Naive thymus-derived CD4-positive, alpha-beta T cell (primary cell): Measurements from ENCODE around the gene CAP1. TPM values are rescaled to one million over a fixed set of nuclear protein-coding genes. Genes with fewer than 3 reads are reported as not detected.
"Not testable (repeated sequence)": the region's sequence is repeated elsewhere in the genome, so short reads cannot be mapped to it uniquely, and the experiment has no call there.

Experiments
- ATAC-seq: fragments of 150-1000 bp; cut with Tn5 transposase; 2 replicates; pipeline ENCODE4 v1.10.0; 2021; ENCODE audit warnings: mild to moderate bottlenecking, moderate library complexity
- CTCF ChIA-PET: fragments of 350-600 bp; sonication (Branson Sonifier 250); formaldehyde crosslinking; loops from one replicate; lab custom pipeline; 2021; ENCODE audit warnings: antibody characterized with exemption; lab: Charles Lee
- POLR2A ChIA-PET: fragments of 350-600 bp; sonication (Branson Sonifier 250); formaldehyde crosslinking; loops from one replicate; lab custom pipeline; 2021; ENCODE audit warnings: antibody characterized with exemption, inconsistent platforms; lab: Charles Lee
- DNase-seq, 9 donors: peaks; one replicate each; pipeline versions ENCODE4 v3.0.0 to v3.0.0-alpha.2; 2020 to 2022; ENCODE audit warnings: mixed read lengths in 1 of 9
- H3K27ac ChIP-seq: one replicate; pipeline ENCODE4 v1.7.0; 2013; ENCODE audit warnings: mild to moderate bottlenecking, low read depth, low read length, moderate library complexity
- H3K27me3 ChIP-seq, 2 donors: one replicate each; pipeline ENCODE4 v1.7.0; 2013; ENCODE audit warnings: low read length in 2 of 2, mild to moderate bottlenecking in 2 of 2, moderate library complexity in 2 of 2; ENCODE audit not compliant: control insufficient read depth in 2 of 2, insufficient read depth in 2 of 2
- H3K36me3 ChIP-seq, 3 experiments: 1 replicate in 2 of 3; 2 replicates in 1 of 3; pipeline ENCODE4 v1.7.0; 2013; ENCODE audit warnings: low read length in 3 of 3, mild to moderate bottlenecking in 3 of 3, moderate library complexity in 1 of 3; ENCODE audit not compliant: insufficient read depth in 3 of 3, control insufficient read depth in 2 of 3
- H3K4me1 ChIP-seq, 2 donors: one replicate each; pipeline ENCODE4 v1.7.0; 2013; ENCODE audit warnings: low read length in 2 of 2, mild to moderate bottlenecking in 2 of 2, moderate library complexity in 1 of 2; ENCODE audit not compliant: control insufficient read depth in 2 of 2, insufficient read depth in 2 of 2
- H3K4me3 ChIP-seq: 2 replicates; pipeline ENCODE4 v1.7.0; 2013; ENCODE audit warnings: mild to moderate bottlenecking, low read length
- H3K9me3 ChIP-seq, 3 experiments: 1 replicate in 2 of 3; 2 replicates in 1 of 3; pipeline ENCODE4 v1.7.0; 2013; ENCODE audit warnings: low read length in 3 of 3; ENCODE audit not compliant: control insufficient read depth in 2 of 3
- H3K27ac Mint-ChIP-seq, 9 donors: one replicate each; pipeline ENCODE4 v1.8.0; 2020 to 2022; ENCODE audit warnings: mixed read lengths in 9 of 9, mild to moderate bottlenecking in 8 of 9, moderate library complexity in 5 of 9, inconsistent platforms in 2 of 9
- H3K27me3 Mint-ChIP-seq, 5 donors: one replicate each; pipeline ENCODE4 v1.8.0; 2021 to 2022; ENCODE audit warnings: mixed read lengths in 5 of 5, mild to moderate bottlenecking in 1 of 5
- H3K36me3 Mint-ChIP-seq, 5 donors: one replicate each; pipeline ENCODE4 v1.8.0; 2020 to 2022; ENCODE audit warnings: mixed read lengths in 5 of 5, mild to moderate bottlenecking in 3 of 5, inconsistent platforms in 1 of 5
- H3K4me1 Mint-ChIP-seq, 7 donors: one replicate each; pipeline ENCODE4 v1.8.0; 2020 to 2022; ENCODE audit warnings: mixed read lengths in 7 of 7, mild to moderate bottlenecking in 3 of 7, inconsistent platforms in 1 of 7
- H3K4me3 Mint-ChIP-seq, 10 donors: one replicate each; pipeline ENCODE4 v1.8.0; 2020 to 2022; ENCODE audit warnings: mild to moderate bottlenecking in 10 of 10, mixed read lengths in 10 of 10, moderate library complexity in 6 of 10, inconsistent platforms in 2 of 10
- H3K9me3 Mint-ChIP-seq, 11 donors: one replicate each; pipeline ENCODE4 v1.8.0; 2020 to 2022; ENCODE audit warnings: mixed read lengths in 11 of 11, mild to moderate bottlenecking in 4 of 11, inconsistent platforms in 1 of 11, moderate library complexity in 1 of 11
- intact Hi-C, 2 donors: fragments of 100-400 bp; cut with micrococcal nuclease; formaldehyde crosslinking; loops; one replicate each; pipeline ENCODE4 v1.15.1; 2023
- polyA plus RNA-seq, 2 donors: library from polyadenylated mRNA; unstranded; fragments of 300-500 nt; fragmentation: Illumina TruSeq; gene quantifications; one replicate each; pipeline ENCODE4 v1.2.3, GENCODE V29; 2021
- total RNA-seq, 6 experiments: library from RNA in 5 of 6; stranded (reverse) in 5 of 6; gene quantifications; 1 replicate in 5 of 6; 2 replicates in 1 of 6; pipeline ENCODE4 v1.2.3 and lab custom pipeline; 2021 to 2026

Gene CAP1
- total and polyA plus RNA-seq, 7 experiments from 2014 or later = 176 to 683 (median 378) TPM

DNA sequence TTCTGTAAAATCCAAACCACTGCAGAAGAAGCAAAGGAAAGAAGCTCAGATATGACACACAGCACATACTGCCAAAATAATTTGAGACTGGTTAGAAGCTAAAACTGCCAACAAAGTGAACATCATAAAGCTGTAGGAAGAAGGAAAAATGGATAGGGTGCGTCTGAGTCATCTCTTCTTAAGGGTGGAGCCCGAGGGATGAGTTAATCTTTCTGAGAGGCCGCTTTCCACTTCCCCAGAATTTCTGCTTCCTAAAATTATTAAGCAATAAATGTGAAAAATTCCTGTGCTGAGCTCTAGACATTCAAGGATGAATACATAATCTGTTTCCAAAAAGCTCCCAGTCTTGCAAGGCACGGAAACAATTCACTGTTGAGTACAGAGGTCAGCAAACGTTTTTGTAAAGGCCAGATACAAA lies 36.4 kb downstream of the CAP1 start:
- H3K9me3 Mint-ChIP-seq = peaks cover 0 to 2% (median 0%) of the 10 kb centered on the region in 11 donors
- ChIA-PET CTCF (interaction anchor here (0.6 to 1.7 kb wide), 8 partner anchors 35 to 531 kb away, joined by 3 to 7 read pairs (median 4); no protein-coding TSS in a partner anchor), POLR2A (interaction anchor here (0.7 to 1.8 kb wide), 4 partner anchors 14 to 19 kb away, joined by 3 to 4 read pairs (median 3); no protein-coding TSS in a partner anchor)
- Histone ChIP-seq H3K4me1 (no peaks in the 10 kb centered on the region), H3K27ac (peak overlapping the region; percentile 18), H3K4me3 (no peak overlapping the region), H3K9me3 (no peaks in the 10 kb centered on the region), H3K36me3 (peaks cover 0 to 62% (median 15%) of the 10 kb centered on the region in 3 experiments), H3K27me3 (no peaks in the 10 kb centered on the region)
- ATAC-seq = peak; percentile 27
- peaks cover 0 to 40% (median 25%) of the 10 kb centered on the region in 7 donors for H3K4me1 Mint-ChIP-seq
- no peaks in the 10 kb centered on the region for H3K27me3 Mint-ChIP-seq
- H3K36me3 Mint-ChIP-seq = peaks cover under 1 to 43% (median 26%) of the 10 kb centered on the region in 5 donors
- intact Hi-C loops = loop anchor here in 1 of 2 donors (10.0 kb wide), 1 partner anchor 328 kb away; no protein-coding TSS in a partner anchor
- no peak for DNase-seq
- H3K27ac Mint-ChIP-seq = peak overlapping the region in 3 of 9 donors; percentile 36 to 69 (median 55)
- no peak overlapping the region for H3K4me3 Mint-ChIP-seq

DNA sequence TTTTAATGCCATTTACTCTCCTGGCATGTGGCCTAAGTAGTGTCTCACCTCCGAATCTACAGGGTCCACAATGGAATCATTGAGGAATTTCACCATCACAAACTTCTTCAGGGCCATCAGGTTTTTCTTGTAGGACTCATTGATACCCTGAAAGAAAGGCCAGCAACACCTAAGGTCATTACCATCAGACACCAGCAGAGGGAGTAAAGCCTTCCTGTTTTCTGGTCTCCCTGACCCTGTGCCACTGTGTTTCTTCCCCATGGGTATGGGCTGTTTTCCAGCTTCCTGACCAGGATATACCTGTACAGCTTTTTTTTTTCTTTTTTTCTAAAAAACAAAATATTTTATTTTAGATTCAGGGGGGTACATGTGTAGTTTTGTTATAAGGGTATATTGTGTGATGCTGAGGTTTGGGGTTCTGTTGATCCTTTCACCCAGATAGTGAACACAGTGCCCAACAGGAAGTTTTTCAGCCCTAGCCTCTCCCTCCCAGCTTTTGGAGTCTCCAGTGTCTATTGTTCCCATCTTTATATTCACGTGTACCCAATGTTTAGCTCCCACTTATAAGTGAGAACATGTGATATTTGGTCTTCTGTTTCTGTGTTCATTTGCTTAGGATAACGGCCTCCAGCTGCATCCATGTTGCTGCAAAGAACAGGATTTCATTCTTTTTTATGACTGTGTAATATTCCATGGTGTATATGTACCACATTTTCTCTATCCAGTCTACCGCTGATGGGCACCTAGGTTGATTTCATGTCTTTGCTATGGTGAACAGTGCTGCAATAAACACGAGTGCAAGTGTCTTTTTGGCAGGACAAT lies 38.2 kb downstream of the CAP1 start:
- POLR2A ChIA-PET = interaction anchor here (0.9 to 1.5 kb wide), 3 partner anchors 21 to 39 kb away, joined by 3 to 7 read pairs (median 3); partner anchors contain the start of gene CAP1
- intact Hi-C loops = loop anchor here (1.0 to 10.0 kb wide), 5 partner anchors 19 to 326 kb away; no protein-coding TSS in a partner anchor

DNA sequence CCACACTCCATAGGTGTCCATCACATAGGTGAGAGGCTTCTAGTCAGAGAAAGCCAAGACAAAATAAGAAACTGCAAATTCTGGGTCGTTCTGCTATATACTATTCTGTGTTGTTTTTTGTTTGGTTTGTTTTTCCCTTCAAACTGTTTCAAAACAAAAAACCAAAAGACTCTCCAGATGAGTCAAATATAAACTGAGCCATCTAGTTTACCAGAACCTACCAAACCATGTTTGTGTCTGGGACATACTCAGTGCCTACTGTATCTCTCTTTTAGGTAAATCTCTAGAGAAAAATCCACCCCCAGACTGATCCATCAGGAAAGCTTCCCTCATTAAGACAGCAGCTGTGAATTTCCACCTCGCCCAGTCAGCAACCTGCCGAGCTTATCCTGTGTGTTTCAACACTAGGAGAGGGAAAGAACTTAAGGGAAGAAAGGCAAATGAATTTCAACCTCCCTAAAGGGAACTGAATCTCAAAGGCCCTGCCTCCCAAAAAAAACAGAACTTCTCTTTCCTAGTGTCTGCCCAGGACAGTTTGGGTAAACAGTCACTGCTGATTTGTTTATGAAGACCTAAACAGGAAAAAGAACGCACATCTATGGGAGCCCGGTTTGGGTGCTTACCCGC lies 39.4 kb downstream of the CAP1 start:
- peaks cover 12 to 38% (median 19%) of the 10 kb centered on the region in 5 donors for H3K36me3 Mint-ChIP-seq
- POLR2A ChIA-PET = interaction anchor here (1.4 kb wide), 1 partner anchor 40 kb away, joined by 3 read pairs; the partner anchor contains the start of gene CAP1
- peaks cover 6 to 25% (median 13%) of the 10 kb centered on the region in 7 donors for H3K4me1 Mint-ChIP-seq
- peak overlapping the region in 2 of 9 donors; percentile 4 to 66 for H3K27ac Mint-ChIP-seq
- Histone ChIP-seq H3K36me3 (peaks cover 0 to 46% (median 4%) of the 10 kb centered on the region in 3 experiments), H3K4me1 (no peaks in the 10 kb centered on the region), H3K4me3 (no peak overlapping the region), H3K27ac (no peak overlapping the region), H3K9me3 (no peaks in the 10 kb centered on the region), H3K27me3 (no peaks in the 10 kb centered on the region)
- CTCF ChIA-PET = no interaction called here
- intact Hi-C loops = loop anchor here (2.0 to 10.0 kb wide), 2 partner anchors 259 to 325 kb away; no protein-coding TSS in a partner anchor
- DNase-seq (no peak), ATAC-seq (no peak)
- no peaks in the 10 kb centered on the region for H3K27me3 Mint-ChIP-seq
- no peaks in the 10 kb centered on the region for H3K9me3 Mint-ChIP-seq
- no peak overlapping the region for H3K4me3 Mint-ChIP-seq

More for the DNA sequence above, 38.2 kb downstream of the CAP1 start:
- peaks cover 0 to 47% (median 2%) of the 10 kb centered on the region in 3 experiments for H3K36me3 ChIP-seq
- H3K4me1 Mint-ChIP-seq = peaks cover 0 to 24% (median 13%) of the 10 kb centered on the region in 7 donors
- H3K9me3 Mint-ChIP-seq = peaks cover 0 to 2% (median 0%) of the 10 kb centered on the region in 11 donors
- no peaks in the 10 kb centered on the region for H3K9me3 ChIP-seq
- H3K4me1 ChIP-seq = no peaks in the 10 kb centered on the region
- ATAC-seq (peak; percentile 88), DNase-seq (peak in 8 of 9 donors; percentile 13 to 59 (median 48))
- no peaks in the 10 kb centered on the region for H3K27me3 Mint-ChIP-seq
- H3K27ac ChIP-seq = no peak overlapping the region
- peaks cover 7 to 36% (median 16%) of the 10 kb centered on the region in 5 donors for H3K36me3 Mint-ChIP-seq
- H3K27ac Mint-ChIP-seq = peak overlapping the region in 6 of 9 donors; percentile 34 to 91 (median 66)
- no peak overlapping the region for H3K4me3 Mint-ChIP-seq
- no peak overlapping the region for H3K4me3 ChIP-seq
- CTCF ChIA-PET = interaction anchor here (0.6 to 1.9 kb wide), 19 partner anchors 11 to 361 kb away, joined by 3 to 6 read pairs (median 3); partner anchors contain the start of gene CAP1
- H3K27me3 ChIP-seq = no peaks in the 10 kb centered on the region

DNA sequence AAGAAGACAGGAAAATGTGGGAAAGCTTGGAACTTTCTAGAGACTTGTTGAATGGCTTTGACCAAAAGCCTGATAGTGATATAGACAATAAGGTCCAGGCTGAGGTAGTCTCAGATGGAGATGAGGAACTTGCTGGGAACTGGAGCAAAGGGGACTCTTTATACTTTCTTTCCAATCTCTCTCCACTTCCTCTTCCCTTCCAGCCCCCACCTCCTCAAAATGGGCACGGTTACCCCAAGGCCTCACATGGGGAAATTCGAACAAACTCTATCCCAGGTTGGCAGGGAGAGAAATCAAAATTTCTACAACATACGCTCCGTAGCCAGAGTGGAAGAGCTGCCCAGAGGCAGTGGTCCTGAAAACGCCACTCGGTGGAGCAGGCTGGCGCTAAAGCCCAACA lies 41.3 kb downstream of the CAP1 start:
- ChIA-PET CTCF (interaction anchor here (0.7 to 1.3 kb wide), 3 partner anchors 13 to 104 kb away, joined by 3 read pairs; no protein-coding TSS in a partner anchor), POLR2A (no interaction called here)
- intact Hi-C loops = no loop called here
- Mint-ChIP-seq H3K27ac (peak overlapping the region in 1 of 9 donors; percentile 10), H3K4me1 (peaks cover 8 to 29% (median 20%) of the 10 kb centered on the region in 7 donors), H3K4me3 (no peak overlapping the region), H3K27me3 (no peaks in the 10 kb centered on the region), H3K36me3 (peaks cover 12 to 53% (median 21%) of the 10 kb centered on the region in 5 donors), H3K9me3 (no peaks in the 10 kb centered on the region)
- ATAC-seq = no peak
- no peaks in the 10 kb centered on the region for H3K4me1 ChIP-seq
- H3K9me3 ChIP-seq = no peaks in the 10 kb centered on the region
- peaks cover 0 to 52% (median 4%) of the 10 kb centered on the region in 3 experiments for H3K36me3 ChIP-seq
- no peak for DNase-seq
- H3K4me3 ChIP-seq = no peak overlapping the region
- H3K27ac ChIP-seq = no peak overlapping the region
- no peaks in the 10 kb centered on the region for H3K27me3 ChIP-seq

DNA sequence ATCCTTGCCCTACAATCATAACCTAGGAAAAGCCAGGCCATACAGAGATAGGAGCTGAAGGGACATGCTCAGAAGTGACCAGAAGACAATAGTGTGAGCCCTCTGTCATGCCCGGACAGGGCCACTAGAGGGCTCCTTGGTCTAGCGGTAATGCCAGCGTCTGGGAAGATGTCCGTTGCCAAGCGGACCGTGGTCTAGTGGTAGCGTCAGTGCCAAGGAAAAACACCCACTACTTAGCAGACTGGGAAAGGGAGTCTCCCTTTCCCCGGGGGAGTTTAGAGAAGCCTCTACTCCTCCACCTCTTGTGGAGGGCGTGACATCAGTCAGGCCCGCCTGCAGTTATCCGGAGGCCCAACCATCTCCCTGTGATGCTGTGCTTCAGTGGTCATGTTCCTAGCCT lies 44.2 kb downstream of the CAP1 start:
- H3K4me3 ChIP-seq, H3K27me3 ChIP-seq, POLR2A ChIA-PET, H3K9me3 Mint-ChIP-seq, ATAC-seq, H3K27me3 Mint-ChIP-seq, H3K9me3 ChIP-seq, H3K27ac ChIP-seq, H3K4me1 ChIP-seq: not testable (repeated sequence)
- peaks cover 0 to 21% (median 13%) of the 10 kb centered on the region in 7 donors for H3K4me1 Mint-ChIP-seq
- peak overlapping the region in 5 of 10 donors; percentile 7 to 38 (median 16) for H3K4me3 Mint-ChIP-seq
- intact Hi-C loops = loop anchor here (1.0 kb wide), 1 partner anchor 254 kb away; no protein-coding TSS in a partner anchor
- H3K36me3 Mint-ChIP-seq = peaks cover 12 to 64% (median 26%) of the 10 kb centered on the region in 5 donors
- peak overlapping the region in 4 of 9 donors; percentile 21 to 86 (median 60) for H3K27ac Mint-ChIP-seq
- peaks cover 0 to 60% (median 14%) of the 10 kb centered on the region in 3 experiments for H3K36me3 ChIP-seq
- peak in 4 of 9 donors; percentile 7 to 41 (median 24) for DNase-seq
- CTCF ChIA-PET = interaction anchor here (0.6 to 1.2 kb wide), 4 partner anchors 24 to 300 kb away, joined by 3 to 4 read pairs (median 3); no protein-coding TSS in a partner anchor
